K562 (cell line): Measurements from ENCODE around the gene ANK3. TPM values are rescaled to one million over a fixed set of nuclear protein-coding genes. Genes with fewer than 3 reads are reported as not detected.

Experiments
- ATAC-seq: fragments of 200-7000 bp; cut with Tn5 transposase; 3 replicates; pipeline ENCODE4 v1.9.1; 2020; ENCODE audit warnings: moderate library complexity
- BruUV-seq: library from RNA; stranded (reverse); fragments of 400-500 nt; replicated peaks from 2 replicates; lab custom pipeline; 2021; lab: Mats Ljungman, UMichigan
- CTCF ChIA-PET: fragments of 300-600 bp; formaldehyde crosslinking; extraction: SDS; loops from one replicate; lab custom pipeline; 2021; ENCODE audit warnings: low intra/inter-chr PET ratio; lab: Yijun Ruan, JAX
- POLR2A ChIA-PET: fragments of 300-600, 350-650 bp; sonication (Branson Sonifier 250); formaldehyde crosslinking; extraction: SDS; loops from one replicate; lab custom pipeline; 2021; ENCODE audit warnings: antibody characterized with exemption, inconsistent platforms; lab: Yijun Ruan, JAX
- DNase-seq, 4 experiments: peaks; one replicate each; pipeline versions ENCODE4 v3.0.0 to v3.0.0-alpha.2; 2011 to 2018; ENCODE audit warnings: low spot score in 3 of 4, mixed read lengths in 3 of 4; ENCODE audit errors: extremely low read depth in 1 of 4
- FAIRE-seq: peaks from 2 replicates; lab custom pipeline; 2011; peaks lifted over from hg19 to GRCh38; lab: Jason Lieb, UNC
- H2AFZ ChIP-seq: 2 replicates; pipeline ENCODE4 v1.6.0; 2011; ENCODE audit warnings: low read depth, low read length, control low read depth, inconsistent platforms
- H3K27ac ChIP-seq: fragments of 200-600 bp; 3 replicates; pipeline ENCODE4 v1.8.0; 2011; ENCODE audit warnings: low read depth, mild to moderate bottlenecking, control low read depth, inconsistent platforms, low read length, moderate library complexity, mixed read lengths; ENCODE audit errors: extremely low read depth
- H3K27me3 ChIP-seq, 2 experiments: fragments of 300-600 bp in 1 of 2; 2 replicates in 1 of 2; 3 replicates in 1 of 2; pipeline versions ENCODE4 v1.6.0 to v1.8.0; 2011; ENCODE audit warnings: inconsistent platforms in 2 of 2, low read length in 2 of 2, mild to moderate bottlenecking in 1 of 2, mixed read lengths in 1 of 2, moderate library complexity in 1 of 2; ENCODE audit not compliant: control insufficient read depth in 2 of 2, insufficient read depth in 2 of 2
- H3K36me3 ChIP-seq: fragments of 300-600 bp; 3 replicates; pipeline ENCODE4 v1.8.0; 2011; ENCODE audit warnings: mild to moderate bottlenecking, low read length, inconsistent platforms; ENCODE audit not compliant: control insufficient read depth, insufficient read depth
- H3K4me1 ChIP-seq, 2 experiments: fragments of 200-600 bp in 1 of 2; replicated peaks in 1 of 2; 2 replicates in 1 of 2; 3 replicates in 1 of 2; pipeline versions ENCODE4 v1.5.1 to v1.8.0; 2011; ENCODE audit warnings: inconsistent platforms in 2 of 2, low read length in 2 of 2, mild to moderate bottlenecking in 1 of 2, mixed read lengths in 1 of 2, moderate library complexity in 1 of 2; ENCODE audit not compliant: control insufficient read depth in 2 of 2, insufficient read depth in 2 of 2
- H3K4me2 ChIP-seq: 2 replicates; pipeline ENCODE4 v1.6.1; 2011; ENCODE audit warnings: low read length, control low read depth, inconsistent platforms, mixed read lengths; ENCODE audit not compliant: insufficient read depth
- H3K4me3 ChIP-seq: fragments of 200-600 bp; sonication (generic), shearing (Covaris generic); 2 replicates; pipeline ENCODE4 v1.5.1; 2016; ENCODE audit warnings: control low read depth, inconsistent platforms
- H3K79me2 ChIP-seq: fragments of 200-600 bp; 3 replicates; pipeline ENCODE4 v1.8.0; 2011; ENCODE audit warnings: low read length, inconsistent platforms; ENCODE audit not compliant: control insufficient read depth, insufficient read depth
- H3K9ac ChIP-seq, 2 experiments: 2 replicates each; pipeline versions ENCODE4 v1.6.0 to v1.6.1; 2011; ENCODE audit warnings: low read depth in 2 of 2, low read length in 2 of 2, control low read depth in 1 of 2, inconsistent platforms in 1 of 2, mild to moderate bottlenecking in 1 of 2, mixed read lengths in 1 of 2; ENCODE audit not compliant: insufficient read depth in 1 of 2
- H3K9me1 ChIP-seq: one replicate; pipeline ENCODE4 v1.6.0; 2011; ENCODE audit warnings: inconsistent platforms, mild to moderate bottlenecking, low read length, moderate library complexity; ENCODE audit not compliant: control insufficient read depth, insufficient read depth
- H3K9me3 ChIP-seq: replicated peaks from 2 replicates; pipeline ENCODE4 v1.5.1; 2011; ENCODE audit warnings: low read depth, low read length, inconsistent platforms; ENCODE audit not compliant: control insufficient read depth, insufficient read depth
- H4K20me1 ChIP-seq: replicated peaks from 2 replicates; pipeline ENCODE4 v1.6.1; 2011; ENCODE audit warnings: low read length, inconsistent platforms, mixed read lengths; ENCODE audit not compliant: control insufficient read depth, insufficient read depth
- ADNP ChIP-seq: fragments of 200-800 bp; sonication (Bioruptor generic); IDR thresholded peaks from 2 replicates; pipeline ENCODE4 v1.6.1; 2016; ENCODE audit warnings: missing genetic modification characterization, missing compliant biosample characterization
- CEBPB ChIP-seq: fragments of 450-650 bp; IDR thresholded peaks from 2 replicates; pipeline ENCODE4 v1.6.1; 2016; ENCODE audit warnings: missing genetic modification characterization, missing compliant biosample characterization
- HCFC1 ChIP-seq: IDR thresholded peaks from 2 replicates; pipeline ENCODE4 v1.6.1; 2012; ENCODE audit warnings: low read depth, low read length, improper control_type of control experiment
- HMG20A ChIP-seq: fragments of 450-650 bp; formaldehyde crosslinking; conservative IDR thresholded peaks from 2 replicates; pipeline ENCODE4 v1.4.0; 2020; ENCODE audit warnings: mild to moderate bottlenecking, mixed read lengths
- KAT7 ChIP-seq: sonication (generic); formaldehyde crosslinking; IDR thresholded peaks from 2 replicates; pipeline ENCODE4 v1.8.0; 2022; ENCODE audit warnings: missing genetic modification reagents, mild to moderate bottlenecking, borderline replicate concordance
- KLF16 ChIP-seq: IDR thresholded peaks from 2 replicates; pipeline ENCODE4 v1.6.1; 2016; ENCODE audit warnings: antibody characterized with exemption
- REST ChIP-seq, 2 experiments: fragments of 450-650 bp; formaldehyde crosslinking in 1 of 2; IDR thresholded peaks; 2 replicates each; pipeline versions ENCODE4 v1.4.0 to v1.6.1; 2014 to 2020; ENCODE audit warnings: mild to moderate bottlenecking in 2 of 2, borderline replicate concordance in 1 of 2, low read depth in 1 of 2
- SIN3B ChIP-seq: fragments of 450-650 bp; IDR thresholded peaks from 2 replicates; pipeline ENCODE4 v1.6.1; 2017; ENCODE audit warnings: low read depth, mild to moderate bottlenecking, moderate library complexity
- SPI1 ChIP-seq: IDR thresholded peaks from 2 replicates; pipeline ENCODE4 v1.6.1; 2011; ENCODE audit warnings: low read depth, low read length, control low read depth, borderline replicate concordance
- ZNF699 ChIP-seq: fragments of 250-450 bp; sonication (Bioruptor Pico); IDR thresholded peaks from 2 replicates; pipeline ENCODE4 v1.8.0; 2021; ENCODE audit warnings: mild to moderate bottlenecking, moderate library complexity; ENCODE audit not compliant: insufficient replicate concordance
- ZNF76 ChIP-seq: fragments of 250-450 bp; sonication (Bioruptor Pico); IDR thresholded peaks from 2 replicates; pipeline ENCODE4 v1.4.0; 2020; ENCODE audit warnings: mild to moderate bottlenecking, moderate library complexity, borderline replicate concordance
- ZNF79 ChIP-seq: fragments of 250-450 bp; sonication (Bioruptor Pico); IDR thresholded peaks from 2 replicates; pipeline ENCODE4 v1.4.0; 2020; ENCODE audit warnings: low read depth, mild to moderate bottlenecking, moderate library complexity
- in situ Hi-C: fragments of 300-500 bp; cut with MboI; formaldehyde crosslinking; loops from 4 replicates; pipeline ENCODE4 v1.15.0; 2018; ENCODE audit warnings: inconsistent platforms, mixed read lengths
- intact Hi-C: fragments of 100-400 bp; cut with micrococcal nuclease; formaldehyde crosslinking; loops from 2 replicates; pipeline ENCODE4 v1.14.2; 2022
- polyA plus RNA-seq, 8 experiments: library from polyadenylated mRNA; depleted of rRNA in 4 of 8; stranded (reverse) in 5 of 8; unstranded in 3 of 8; fragments of >200 nt; fragmentation: Nextera tagmentation in 2 of 8; fragmentation: Illumina TruSeq in 1 of 8; extraction: Ambion mirVana in 2 of 8; extraction: Trizol in 1 of 8; gene quantifications; 2 replicates each; pipeline versions ENCODE4 v1.2.1 to v1.2.3, GENCODE V29; 2011 to 2014; ENCODE audit warnings: inconsistent platforms in 1 of 8, missing spikeins in 1 of 8
- total RNA-seq, 7 experiments: library from RNA; depleted of rRNA in 6 of 7; stranded (reverse); fragments of >200 nt in 6 of 7; fragmentation: Illumina TruSeq in 2 of 7; extraction: Trizol in 2 of 7; gene quantifications; 2 replicates each; pipeline versions ENCODE4 v1.2.1 to v1.2.3, GENCODE V29; 2011 to 2021; ENCODE audit warnings: low replicate concordance in 1 of 7

ANK3 gene
- total and polyA plus RNA-seq, 9 of the 15 experiments (the other 6 are each of a cell fraction or from before 2014, with no cell fraction given) = 10.0 to 32.3 (median 17.9) TPM

DNA sequence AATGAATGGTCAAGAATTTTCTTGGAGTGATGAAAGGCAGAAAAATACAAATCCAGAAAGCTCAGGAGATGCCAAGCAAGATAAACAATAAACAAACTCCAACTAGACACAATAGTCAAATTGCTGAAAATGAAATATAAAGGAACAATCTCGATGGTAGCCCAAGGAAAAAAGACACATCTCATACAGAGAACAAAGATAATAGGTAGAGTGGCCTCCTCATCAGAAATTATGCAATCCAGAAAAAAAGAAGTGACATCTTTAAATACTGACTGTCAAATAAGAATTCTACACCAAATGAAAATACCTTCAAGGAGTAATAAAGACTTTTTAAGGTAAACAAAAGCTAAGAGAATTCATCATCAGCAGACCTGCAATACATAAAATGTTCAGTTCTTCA, 150.4 kb downstream of the ANK3 start (continued):
- TF ChIP-seq KAT7 (CRISPR knock-in tag) = no peak
- TF ChIP-seq CEBPB (tag) = peak; percentile 57
- no peak for TF ChIP-seq SIN3B
- TF ChIP-seq HCFC1 = no peak
- 0 out of 2 replicates have a peak, but pooled peaks have one; percentile 18 for TF ChIP-seq ADNP
- TF ChIP-seq HMG20A (CRISPR knock-in tag) = no peak

DNA sequence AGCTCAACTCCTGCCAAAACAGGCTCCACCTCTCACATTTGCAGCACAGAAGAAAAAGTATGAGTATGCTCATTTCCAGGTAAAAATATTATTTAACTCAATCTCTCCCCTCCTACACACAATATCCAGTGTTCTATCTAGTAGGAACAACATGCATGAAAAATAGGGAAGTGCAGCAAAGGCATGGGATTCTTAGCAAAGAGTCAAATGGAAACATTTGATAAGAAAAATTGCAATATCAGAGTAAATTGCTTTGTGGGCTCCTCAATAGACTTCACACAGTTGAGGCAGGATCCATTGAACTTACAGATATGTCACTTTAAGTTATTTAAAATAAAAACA, 150.9 kb downstream of the ANK3 start:
- no peak overlapping the region for H3K27ac ChIP-seq
- intact Hi-C loops = loop anchor here (1.0 to 5.0 kb wide), 5 partner anchors 60 to 409 kb away; no protein-coding TSS in a partner anchor
- H3K36me3 ChIP-seq = no peaks in the 10 kb centered on the region
- no peaks in the 10 kb centered on the region for H3K9me1 ChIP-seq
- H3K27me3 ChIP-seq = no peaks in the 10 kb centered on the region
- no peak overlapping the region for H3K4me3 ChIP-seq
- BruUV-seq = no TSS peak
- H4K20me1 ChIP-seq = no peaks in the 10 kb centered on the region
- TF ChIP-seq KLF16 (0 out of 2 replicates have a peak, but pooled peaks have one; percentile 1), ZNF79 (CRISPR knock-in tag) (no peak), ZNF699 (CRISPR knock-in tag) (no peak), REST (IDR thresholded peaks at IDR 0.05; ENCODE audit: borderline replicate concordance) (0 out of 2 replicates have a peak, but pooled peaks have one; percentile 0), REST (CRISPR knock-in tag; IDR thresholded peaks at IDR 0.05; ENCODE audit: low read depth) (no peak), SPI1 (peak; percentile 95), ZNF76 (CRISPR knock-in tag) (no peak)
- 0 out of 2 replicates have a peak overlapping the region, but pooled peaks have one; percentile 49 for H2AFZ ChIP-seq
- in situ Hi-C loops = loop anchor here (10.0 kb wide), 1 partner anchor 196 kb away; no protein-coding TSS in a partner anchor
- no peak overlapping the region for H3K9ac ChIP-seq
- no peaks in the 10 kb centered on the region for H3K9me3 ChIP-seq
- no peak overlapping the region for H3K4me2 ChIP-seq
- no peaks in the 10 kb centered on the region for H3K79me2 ChIP-seq
- FAIRE-seq (no peak), DNase-seq (no peak), ATAC-seq (no peak; the same call in 2 of the 3 replicates)
- CTCF ChIA-PET = interaction anchor here (0.6 to 2.6 kb wide), 3 partner anchors 194 to 206 kb away, joined by 3 to 17 read pairs (median 5); no protein-coding TSS in a partner anchor
- peaks cover 5 to 12% of the 10 kb centered on the region in 2 experiments; a peak in 2 of 5 replicates for H3K4me1 ChIP-seq
- POLR2A ChIA-PET = interaction anchor here (0.6 to 1.5 kb wide), 8 partner anchors 13 to 919 kb away, joined by 3 to 6 read pairs (median 3); no protein-coding TSS in a partner anchor
